ENCODE measurements around the gene ARID1B. TPM values are rescaled to one million over a fixed set of nuclear protein-coding genes. Genes with fewer than 3 reads are reported as not detected.

The ARID1B gene
- total RNA-seq, 2 donors from 2014 or later = 74.0 to 110 TPM

- Histone ChIP-seq H3K36me3 (ENCODE audit: control insufficient read depth, insufficient read depth, low read length) (no peaks in the 10 kb centered on the region), H3K4me1 (ENCODE audit: control insufficient read depth, insufficient read depth, low read length) (no peaks in the 10 kb centered on the region), H3K9ac (ENCODE audit: extremely low read depth, low read length, poor library complexity, severe bottlenecking) (no peak overlapping the region), H3K9me3 (ENCODE audit: control insufficient read depth, low read length) (no peaks in the 10 kb centered on the region), H3K27ac (ENCODE audit: low read depth, low read length) (no peak overlapping the region), H3K4me3 (ENCODE audit: low read length) (no peak overlapping the region), H3K27me3 (ENCODE audit: control insufficient read depth, insufficient read depth, low read length, poor library complexity, severe bottlenecking) (no peaks in the 10 kb centered on the region)
- no peak for TF ChIP-seq CTCF (conservative IDR thresholded peaks at IDR 0.05)
- no peaks in the 10 kb centered on the region for H3K36me3 Mint-ChIP-seq (ENCODE audit: low read depth)
- WGBS, 2 experiments (ENCODE audit: insufficient coverage in 1 of 2, insufficient read length in 1 of 2) = 94 to 97% methylated on average over 7 to 15 of the region's 15 CpGs
- H3K4me1 Mint-ChIP-seq = no peaks in the 10 kb centered on the region
- peak; percentile 35 for DNase-seq
- no peaks in the 10 kb centered on the region for H3K9me3 Mint-ChIP-seq
- H3K27me3 Mint-ChIP-seq (ENCODE audit: insufficient read depth) = peaks cover 15% of the 10 kb centered on the region
- no peak overlapping the region for H3K27ac Mint-ChIP-seq
- H3K4me3 Mint-ChIP-seq = no peak overlapping the region
Measured at GRCh38 chr6:157223511-157223910, 446.3 kb downstream of the ARID1B start.

DNA sequence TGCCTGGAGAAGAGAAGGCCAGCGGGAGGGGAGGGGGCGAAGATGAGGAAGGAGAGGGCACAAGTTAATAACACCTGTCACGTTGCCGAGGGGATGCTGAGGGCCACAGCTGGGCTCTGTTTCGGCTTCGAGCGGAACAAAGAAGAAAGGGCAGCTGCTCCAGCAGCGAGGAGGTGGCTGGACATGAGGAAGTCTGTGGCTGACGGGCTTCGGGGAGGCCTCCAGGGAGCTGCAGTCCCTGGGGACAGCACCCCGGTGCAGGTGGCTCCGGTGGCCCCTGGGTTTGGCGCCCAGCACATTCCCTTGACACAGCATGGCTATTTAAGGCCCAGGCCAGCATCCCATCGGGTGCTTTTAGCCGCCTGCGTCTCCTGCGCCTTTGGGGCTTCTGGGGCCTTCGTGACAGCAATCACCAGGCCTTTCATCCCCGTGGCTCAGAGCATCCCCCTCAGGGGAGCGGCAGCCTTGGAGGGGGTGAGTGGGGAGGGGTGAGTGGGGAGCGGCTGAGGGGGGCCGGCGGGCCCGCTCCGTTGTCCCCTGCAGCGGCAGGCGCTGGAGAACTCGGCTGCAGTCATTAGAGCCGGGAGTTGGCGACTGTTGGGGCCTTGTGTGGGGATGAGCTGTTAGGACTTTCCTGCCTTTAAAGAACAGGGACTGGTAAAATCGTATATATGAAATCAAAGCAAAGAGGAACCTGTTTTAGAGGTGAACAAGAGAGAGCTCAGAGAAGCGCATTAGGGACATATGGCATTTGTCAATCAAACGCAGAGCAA, 447.2 kb downstream of the ARID1B start:
- WGBS, 2 experiments (ENCODE audit: insufficient coverage in 1 of 2, insufficient read length in 1 of 2) = 92 to 96% methylated on average over 24 to 33 of the region's 33 CpGs
- no peak for TF ChIP-seq CTCF (conservative IDR thresholded peaks at IDR 0.05)
- Mint-ChIP-seq H3K9me3 (no peaks in the 10 kb centered on the region), H3K4me1 (peaks cover 5% of the 10 kb centered on the region), H3K36me3 (ENCODE audit: low read depth) (no peaks in the 10 kb centered on the region), H3K27ac (no peak overlapping the region), H3K27me3 (ENCODE audit: insufficient read depth) (peaks cover 19% of the 10 kb centered on the region), H3K4me3 (no peak overlapping the region)
- H3K36me3 ChIP-seq (ENCODE audit: control insufficient read depth, insufficient read depth, low read length) = no peaks in the 10 kb centered on the region
- H3K4me3 ChIP-seq (ENCODE audit: low read length) = no peak overlapping the region
- H3K9ac ChIP-seq (ENCODE audit: extremely low read depth, low read length, poor library complexity, severe bottlenecking) = no peak overlapping the region
- no peak for DNase-seq
- H3K4me1 ChIP-seq (ENCODE audit: control insufficient read depth, insufficient read depth, low read length) = no peaks in the 10 kb centered on the region
- no peak overlapping the region for H3K27ac ChIP-seq (ENCODE audit: low read depth, low read length)
- no peaks in the 10 kb centered on the region for H3K9me3 ChIP-seq (ENCODE audit: control insufficient read depth, low read length)
- H3K27me3 ChIP-seq (ENCODE audit: control insufficient read depth, insufficient read depth, low read length, poor library complexity, severe bottlenecking) = no peaks in the 10 kb centered on the region

DNA sequence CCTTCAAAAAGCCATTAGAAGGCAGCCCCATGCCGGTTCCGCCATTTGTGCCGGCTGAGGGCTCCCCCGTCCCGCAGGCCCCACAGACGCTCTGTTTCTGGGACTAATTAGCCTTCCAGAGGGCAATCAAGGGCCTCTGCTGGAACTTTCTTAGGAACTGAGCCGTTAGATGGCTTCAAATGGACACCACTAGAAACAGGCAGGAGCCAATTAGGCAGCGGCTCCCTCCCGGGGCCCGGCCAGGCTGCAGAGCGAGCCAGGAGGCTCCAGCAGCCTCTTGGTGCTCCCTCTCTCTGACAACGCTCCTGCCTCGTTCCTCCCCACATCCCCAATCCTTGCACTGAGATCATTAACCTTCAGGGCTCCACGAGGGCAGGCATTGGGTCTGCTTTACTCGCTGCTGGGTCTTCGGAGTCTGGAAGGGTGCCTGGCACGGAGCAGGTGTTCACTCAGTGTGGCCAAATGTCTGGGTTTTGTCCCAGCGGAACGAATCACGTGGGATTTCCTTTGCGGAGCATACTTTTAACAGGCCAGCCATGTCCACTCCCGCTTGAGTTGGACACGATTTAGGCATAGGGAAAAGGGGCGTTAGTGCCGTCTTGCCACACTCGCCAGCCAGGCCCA, 447.9 kb downstream of the ARID1B start:
- Histone ChIP-seq H3K27me3 (ENCODE audit: control insufficient read depth, insufficient read depth, low read length, poor library complexity, severe bottlenecking) (no peaks in the 10 kb centered on the region), H3K9ac (ENCODE audit: extremely low read depth, low read length, poor library complexity, severe bottlenecking) (no peak overlapping the region), H3K4me3 (ENCODE audit: low read length) (no peak overlapping the region), H3K9me3 (ENCODE audit: control insufficient read depth, low read length) (no peaks in the 10 kb centered on the region), H3K27ac (ENCODE audit: low read depth, low read length) (no peak overlapping the region), H3K4me1 (ENCODE audit: control insufficient read depth, insufficient read depth, low read length) (no peaks in the 10 kb centered on the region), H3K36me3 (ENCODE audit: control insufficient read depth, insufficient read depth, low read length) (no peaks in the 10 kb centered on the region)
- Mint-ChIP-seq H3K9me3 (no peaks in the 10 kb centered on the region), H3K4me3 (no peak overlapping the region), H3K27me3 (ENCODE audit: insufficient read depth) (peaks cover 19% of the 10 kb centered on the region), H3K27ac (no peak overlapping the region), H3K4me1 (peaks cover 9% of the 10 kb centered on the region), H3K36me3 (ENCODE audit: low read depth) (no peaks in the 10 kb centered on the region)
- peak; percentile 42 for DNase-seq
- 93 to 94% methylated on average over 19 to 26 of the region's 26 CpGs for WGBS, 2 experiments (ENCODE audit: insufficient coverage in 1 of 2, insufficient read length in 1 of 2)
- no peak for TF ChIP-seq CTCF (conservative IDR thresholded peaks at IDR 0.05)

Measured in endodermal cell (in vitro differentiated cells).